Large intestine (tissue), 3 donors: ENCODE results near the gene SYCP2L. TPM values are rescaled to one million over a fixed set of nuclear protein-coding genes. Genes with fewer than 3 reads are reported as not detected.

Experiments
- DNase-seq, 2 donors: peaks; one replicate each; pipeline versions ENCODE4 v3.0.0 to v3.0.0-alpha.2; 2013
- H3K27ac ChIP-seq: one replicate; pipeline ENCODE4 v1.5.1; 2013; ENCODE audit warnings: low read length
- H3K27me3 ChIP-seq: 2 replicates; pipeline ENCODE4 v1.6.1; 2013; ENCODE audit warnings: low read length; ENCODE audit not compliant: control insufficient read depth, insufficient read depth
- H3K36me3 ChIP-seq: 2 replicates; pipeline ENCODE4 v1.6.1; 2013; ENCODE audit warnings: low read length; ENCODE audit not compliant: control insufficient read depth, insufficient read depth
- H3K4me1 ChIP-seq: one replicate; pipeline ENCODE4 v1.6.1; 2013; ENCODE audit warnings: low read length; ENCODE audit not compliant: control insufficient read depth, insufficient read depth
- H3K4me3 ChIP-seq: one replicate; pipeline ENCODE4 v1.5.1; 2013; ENCODE audit warnings: low read length
- H3K9me3 ChIP-seq: one replicate; pipeline ENCODE4 v1.6.1; 2013; ENCODE audit warnings: mild to moderate bottlenecking, low read depth, low read length, moderate library complexity; ENCODE audit not compliant: control insufficient read depth
- WGBS: methylation state at CpG from one replicate; pipeline ENCODE4 v1.1.5; 2013; ENCODE audit warnings: low lambda C conversion rate; ENCODE audit not compliant: insufficient coverage; 5-methylcytosine and 5-hydroxymethylcytosine counted together
- polyA plus RNA-seq: library from polyadenylated mRNA; unstranded; fragments of 120-200 nt; gene quantifications from one replicate; pipeline ENCODE4 v1.2.1, GENCODE V29; 2013

Gene SYCP2L
- polyA plus RNA-seq, 1 donor: 1.4 TPM

GRCh38 chr6:10951675-10952282, 64.9 kb downstream of the SYCP2L start:
- 40% methylated on average over 1 of the region's 6 CpGs for WGBS
- DNase-seq: peak; percentile 6 to 26
- Histone ChIP-seq H3K36me3 (no peaks in the 10 kb centered on the region), H3K27me3 (no peaks in the 10 kb centered on the region), H3K4me1 (no peaks in the 10 kb centered on the region), H3K27ac (no peak overlapping the region), H3K4me3 (no peak overlapping the region), H3K9me3 (no peaks in the 10 kb centered on the region)

DNA sequence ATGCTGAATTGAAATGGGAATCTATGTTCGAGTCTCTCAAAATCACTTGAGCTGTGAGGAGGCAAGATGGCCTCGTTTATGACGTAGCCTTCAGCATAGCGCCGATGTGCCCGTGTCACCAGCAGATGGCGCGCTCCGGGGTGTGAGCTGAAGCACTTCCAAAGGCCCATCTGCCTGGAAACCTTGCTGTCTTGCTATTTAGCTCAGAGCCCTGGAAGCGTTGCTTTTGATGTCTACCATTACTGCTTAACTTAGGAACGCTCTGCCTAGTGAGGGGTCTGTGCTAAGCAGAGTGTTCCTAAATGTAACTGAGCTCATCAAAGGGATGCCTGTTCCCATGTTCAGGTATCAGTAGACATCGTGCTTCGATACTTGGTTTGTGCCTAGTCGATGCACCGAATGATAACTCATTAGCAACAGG, 67.7 kb downstream of the SYCP2L start:
- DNase-seq: peak; percentile 54 to 67
- Histone ChIP-seq H3K36me3 (no peaks in the 10 kb centered on the region), H3K27me3 (no peaks in the 10 kb centered on the region), H3K27ac (no peak overlapping the region), H3K4me1 (no peaks in the 10 kb centered on the region), H3K9me3 (no peaks in the 10 kb centered on the region), H3K4me3 (no peak overlapping the region)
- WGBS: 20% methylated on average over 1 of the region's 15 CpGs

DNA sequence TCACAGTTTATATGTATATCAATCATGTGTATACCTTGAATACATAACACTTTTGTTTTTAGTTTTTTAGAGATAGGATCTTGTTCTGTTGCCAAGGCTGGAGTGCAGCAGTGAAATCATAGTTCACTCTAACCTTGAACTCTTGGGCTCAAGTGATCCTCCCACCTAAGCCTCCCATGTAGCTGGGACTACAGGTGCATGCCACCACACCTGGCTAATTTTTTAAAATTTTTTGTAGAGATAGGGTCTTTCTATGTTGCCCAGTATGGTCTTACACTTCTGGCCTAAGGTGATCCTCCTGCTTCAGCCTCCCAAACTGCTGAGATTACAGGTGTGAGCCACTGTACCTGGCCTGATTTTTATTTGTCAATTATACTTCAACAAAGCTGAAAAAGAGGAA, 69.9 kb downstream of the SYCP2L start:
- no peak overlapping the region for H3K4me3 ChIP-seq
- DNase-seq: no peak
- H3K36me3 ChIP-seq: no peaks in the 10 kb centered on the region
- H3K9me3 ChIP-seq: no peaks in the 10 kb centered on the region
- no peaks in the 10 kb centered on the region for H3K27me3 ChIP-seq
- H3K4me1 ChIP-seq: no peaks in the 10 kb centered on the region
- H3K27ac ChIP-seq: no peak overlapping the region

DNA sequence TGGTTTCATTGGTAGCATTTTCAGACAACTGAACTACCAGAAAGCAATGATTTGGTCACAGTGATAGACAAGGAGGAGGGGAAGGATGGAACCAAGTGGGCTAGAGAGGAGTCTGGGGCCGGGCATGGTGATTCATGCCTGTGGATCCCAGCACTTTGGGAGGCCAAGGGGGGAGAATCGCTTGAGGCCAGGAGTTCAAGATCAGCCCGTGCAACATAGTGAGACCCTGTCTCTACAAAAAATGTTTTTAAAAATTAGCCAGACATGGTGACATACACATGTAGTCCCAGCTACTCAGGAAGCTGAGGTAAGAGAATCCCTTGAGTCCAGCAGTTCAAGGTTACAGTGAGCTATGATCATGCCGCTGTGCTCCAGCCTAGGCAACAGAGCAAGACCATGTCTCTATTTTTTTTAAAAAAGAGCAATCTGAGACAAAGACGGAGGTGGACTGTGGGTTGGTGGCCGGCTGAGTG, 70.6 kb downstream of the SYCP2L start:
- H3K27ac ChIP-seq: no peak overlapping the region
- WGBS: no CpG with 5 or more reads among the region's 6 CpGs
- DNase-seq: no peak
- no peaks in the 10 kb centered on the region for H3K4me1 ChIP-seq
- H3K9me3 ChIP-seq: no peaks in the 10 kb centered on the region
- no peaks in the 10 kb centered on the region for H3K27me3 ChIP-seq
- no peaks in the 10 kb centered on the region for H3K36me3 ChIP-seq
- H3K4me3 ChIP-seq: no peak overlapping the region

DNA sequence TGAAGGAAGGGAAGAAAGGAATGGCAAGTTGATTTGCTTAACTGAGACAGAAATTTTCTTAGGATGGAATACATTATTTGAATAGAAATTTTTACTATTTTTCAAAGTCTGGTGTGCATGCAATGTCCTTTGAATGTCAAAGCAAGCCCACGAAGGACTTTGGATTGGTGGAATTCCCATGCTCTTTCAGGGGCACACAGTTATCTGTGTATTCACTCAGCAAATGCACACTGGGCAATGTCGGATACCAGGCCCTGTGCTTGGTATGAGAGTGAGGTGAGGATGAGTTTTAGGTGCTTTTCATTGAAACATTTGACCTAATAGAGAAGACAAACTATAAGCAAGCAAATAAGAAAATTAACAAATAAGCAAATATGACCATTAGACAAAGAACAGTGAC, 73.3 kb downstream of the SYCP2L start:
- Histone ChIP-seq H3K27ac (no peak overlapping the region), H3K4me3 (no peak overlapping the region), H3K4me1 (no peaks in the 10 kb centered on the region), H3K36me3 (no peaks in the 10 kb centered on the region), H3K27me3 (no peaks in the 10 kb centered on the region), H3K9me3 (no peaks in the 10 kb centered on the region)
- no CpG with 5 or more reads among the region's 2 CpGs for WGBS
- DNase-seq: no peak

GRCh38 chr6:10961837-10962236, 75.0 kb downstream of the SYCP2L start:
- Histone ChIP-seq H3K36me3 (no peaks in the 10 kb centered on the region), H3K27me3 (no peaks in the 10 kb centered on the region), H3K27ac (no peak overlapping the region), H3K4me1 (no peaks in the 10 kb centered on the region), H3K9me3 (no peaks in the 10 kb centered on the region), H3K4me3 (no peak overlapping the region)
- no CpG with 5 or more reads among the region's 3 CpGs for WGBS
- no peak for DNase-seq

- Histone ChIP-seq H3K4me1 (no peaks in the 10 kb centered on the region), H3K36me3 (no peaks in the 10 kb centered on the region), H3K27me3 (no peaks in the 10 kb centered on the region), H3K9me3 (no peaks in the 10 kb centered on the region), H3K4me3 (no peak overlapping the region), H3K27ac (no peak overlapping the region)
- WGBS: no CpG with 5 or more reads among the region's 1 CpG
- no peak for DNase-seq
Measured at GRCh38 chr6:10962673-10963072, 75.8 kb downstream of the SYCP2L start.

- no peaks in the 10 kb centered on the region for H3K27me3 ChIP-seq
- H3K27ac ChIP-seq: no peak overlapping the region
- no CpG with 5 or more reads among the region's 2 CpGs for WGBS
- DNase-seq: no peak
- H3K36me3 ChIP-seq: no peaks in the 10 kb centered on the region
- H3K4me1 ChIP-seq: no peaks in the 10 kb centered on the region
- no peaks in the 10 kb centered on the region for H3K9me3 ChIP-seq
- no peak overlapping the region for H3K4me3 ChIP-seq
Measured at GRCh38 chr6:10963113-10963512, 76.3 kb downstream of the SYCP2L start.

DNA sequence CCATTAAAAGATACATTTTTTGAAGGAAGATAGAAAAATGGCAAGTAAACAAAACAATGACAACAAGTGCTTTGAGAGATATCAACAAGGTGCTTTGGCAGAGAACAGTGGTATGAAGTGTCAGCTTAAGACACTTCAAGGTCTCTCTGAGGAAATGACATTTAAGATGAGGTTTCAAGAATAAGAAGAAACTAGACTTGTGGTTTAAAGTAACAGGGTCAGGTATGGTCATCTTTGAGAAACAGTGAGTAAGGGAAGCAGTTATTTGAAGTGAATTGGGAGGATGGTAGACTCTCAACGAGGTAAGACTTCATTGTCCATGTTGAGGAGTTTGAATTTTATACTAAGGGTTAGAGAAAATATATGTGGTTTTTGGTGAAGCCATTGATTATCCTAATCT, 77.8 kb downstream of the SYCP2L start:
- no CpG with 5 or more reads among the region's 1 CpG for WGBS
- H3K9me3 ChIP-seq: no peaks in the 10 kb centered on the region
- H3K4me1 ChIP-seq: no peaks in the 10 kb centered on the region
- no peaks in the 10 kb centered on the region for H3K36me3 ChIP-seq
- DNase-seq: no peak
- no peak overlapping the region for H3K4me3 ChIP-seq
- no peaks in the 10 kb centered on the region for H3K27me3 ChIP-seq
- H3K27ac ChIP-seq: no peak overlapping the region

- no peaks in the 10 kb centered on the region for H3K9me3 ChIP-seq
- DNase-seq: no peak
- no CpG with 5 or more reads among the region's 2 CpGs for WGBS
Measured at GRCh38 chr6:10968776-10969175, 81.9 kb downstream of the SYCP2L start.

GRCh38 chr6:10970731-10971130, 83.9 kb downstream of the SYCP2L start:
- WGBS: no CpG with 5 or more reads among the region's 3 CpGs
- H3K27ac ChIP-seq: no peak overlapping the region
- DNase-seq: no peak
- H3K4me1 ChIP-seq: no peaks in the 10 kb centered on the region
- no peak overlapping the region for H3K4me3 ChIP-seq
- no peaks in the 10 kb centered on the region for H3K36me3 ChIP-seq
- H3K27me3 ChIP-seq: no peaks in the 10 kb centered on the region
- H3K9me3 ChIP-seq: no peaks in the 10 kb centered on the region

More at GRCh38 chr6:10968776-10969175, 81.9 kb downstream of the SYCP2L start:
- Histone ChIP-seq H3K36me3 (no peaks in the 10 kb centered on the region), H3K4me1 (no peaks in the 10 kb centered on the region), H3K4me3 (no peak overlapping the region), H3K27ac (no peak overlapping the region), H3K27me3 (no peaks in the 10 kb centered on the region)
